Measurements from ENCODE around the gene ZNHIT3.
"Not testable (repeated sequence)": the region's sequence is repeated elsewhere in the genome, so short reads cannot be mapped to it uniquely, and the experiment has no call there.

ZNHIT3 gene

DNA sequence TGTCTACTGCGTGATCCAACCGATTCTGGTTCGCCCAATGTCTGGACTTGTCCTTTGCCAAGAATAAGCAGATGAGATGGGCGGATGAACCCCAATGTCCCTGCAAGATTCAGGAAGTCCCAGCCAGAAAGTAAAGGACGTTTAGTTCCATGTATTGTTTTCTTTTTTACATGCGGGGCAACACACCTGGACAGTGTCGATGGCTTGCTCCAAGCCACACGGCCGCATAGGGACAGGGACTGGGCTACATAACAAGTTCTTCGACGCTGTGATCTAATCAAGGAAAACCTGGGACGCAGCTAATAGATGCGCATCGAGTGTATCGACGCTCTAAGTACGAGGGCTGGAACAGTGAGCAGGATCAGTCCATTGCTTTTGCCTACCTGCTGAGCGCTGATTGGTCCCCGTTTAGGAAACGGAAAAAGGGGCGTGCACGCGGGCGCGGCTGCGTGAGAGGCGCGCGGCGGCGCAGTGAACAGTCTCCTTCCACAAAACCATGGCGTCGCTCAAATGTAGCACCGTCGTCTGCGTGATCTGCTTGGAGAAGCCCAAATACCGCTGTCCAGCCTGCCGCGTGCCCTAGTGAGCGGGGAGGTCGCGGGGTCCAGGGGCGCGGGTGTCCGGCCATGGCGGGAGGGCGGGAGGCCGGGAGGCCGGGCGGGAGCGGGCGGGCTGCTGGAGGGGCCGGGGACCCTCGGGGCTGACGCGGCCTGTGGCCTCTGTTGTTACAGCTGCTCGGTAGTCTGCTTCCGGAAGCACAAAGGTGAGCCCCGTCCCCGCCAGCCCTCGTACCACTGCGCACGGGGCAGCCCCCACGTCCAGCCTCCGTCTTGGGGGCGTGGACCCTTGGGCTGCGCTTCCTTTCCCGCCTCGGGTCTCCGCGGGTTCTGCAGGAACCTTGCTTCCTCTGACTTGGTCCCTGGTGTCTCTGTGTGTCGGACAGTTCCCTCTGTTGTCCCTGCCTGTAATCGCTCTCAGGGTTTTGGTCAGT is at the start of gene ZNHIT3:
Gene ZNHIT3, plus strand, starts transcription at position 478 of the 991 bp plus-strand sequence. Its CDS starts 19 bp downstream, at position 497.
- peak; percentile 77 for DNase-seq

DNA sequence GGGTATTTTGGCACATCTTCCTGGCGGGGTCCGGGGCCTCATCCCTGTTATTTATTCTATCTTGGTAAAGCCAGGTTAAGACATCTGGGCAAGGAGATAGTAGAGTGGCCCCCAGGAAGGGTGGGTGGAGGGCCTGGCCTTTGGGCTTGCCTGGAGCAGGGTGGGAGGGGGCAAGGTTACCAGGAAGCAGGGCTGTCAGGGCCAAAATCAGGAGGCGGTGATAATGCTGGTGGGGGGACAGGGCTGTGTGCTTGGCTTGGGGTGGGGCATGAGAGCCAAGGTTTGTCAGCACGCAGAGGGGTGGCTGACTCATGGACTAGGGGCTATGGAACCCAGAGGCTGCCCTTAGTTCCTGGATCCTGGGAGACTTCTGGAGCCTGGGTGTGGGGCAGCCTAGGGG is 44.7 kb upstream of the ZNHIT3 start:
- DNase-seq: not testable (repeated sequence)

DNA sequence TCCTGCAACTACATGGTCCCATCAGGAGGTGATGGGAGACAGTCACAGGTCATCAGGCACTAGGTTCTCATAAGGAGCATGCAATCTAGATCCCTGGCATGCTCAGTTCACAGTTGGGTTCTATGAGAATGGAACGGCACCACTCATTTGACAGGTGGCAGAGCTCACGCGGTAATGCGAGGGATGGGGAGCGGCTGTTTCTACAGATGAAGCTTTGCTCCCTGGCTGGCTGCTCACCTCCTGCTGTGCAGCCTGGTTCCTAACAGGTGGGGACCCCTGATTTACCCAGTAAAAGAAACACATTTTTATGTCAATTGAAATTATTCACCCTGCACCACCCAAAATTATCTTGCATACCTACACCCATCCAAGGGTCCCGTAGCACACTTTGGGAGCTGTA is 42.7 kb upstream of the ZNHIT3 start:
- no peak for DNase-seq

DNA sequence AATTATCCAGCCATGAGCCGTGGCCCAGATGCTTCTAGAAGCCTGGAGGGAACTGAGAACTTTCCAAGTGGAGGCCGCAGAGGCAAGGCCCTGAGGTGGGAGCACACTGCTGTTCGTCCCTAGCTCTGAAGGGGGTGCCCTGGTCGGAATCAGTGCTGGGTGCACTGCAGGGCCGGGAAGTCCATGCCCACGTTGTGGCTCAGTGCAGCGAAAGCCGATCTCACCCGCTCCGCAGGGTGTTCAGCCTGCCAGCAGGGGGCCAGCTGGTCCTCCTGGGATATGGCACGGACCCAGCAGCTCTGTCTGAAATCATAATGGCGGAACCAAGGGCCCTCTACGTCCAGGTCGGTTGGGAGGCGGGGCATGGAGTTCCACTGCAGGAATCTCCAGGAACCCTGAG is 36.5 kb upstream of the ZNHIT3 start:
- DNase-seq: not testable (repeated sequence)

DNA sequence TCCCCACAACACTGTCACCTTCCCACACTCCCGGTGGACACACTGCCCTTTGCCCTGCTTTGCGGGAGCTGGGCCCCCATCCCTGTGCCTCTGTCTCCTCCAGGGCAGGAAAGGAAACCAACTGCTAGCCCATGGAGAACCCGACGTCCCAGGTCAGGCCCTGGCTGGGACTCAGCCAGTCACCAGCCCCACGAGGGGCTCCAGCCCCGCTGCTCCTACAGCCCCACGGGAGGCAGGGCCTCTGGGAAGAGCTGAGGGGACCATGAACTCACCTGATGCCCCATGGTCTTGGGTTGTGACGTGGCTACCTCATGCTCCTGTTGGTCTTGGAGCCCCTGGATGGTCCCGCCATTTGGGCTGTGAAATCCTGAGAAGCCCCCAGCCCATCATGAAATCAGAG is 33.6 kb upstream of the ZNHIT3 start:
- DNase-seq: not testable (repeated sequence)

DNA sequence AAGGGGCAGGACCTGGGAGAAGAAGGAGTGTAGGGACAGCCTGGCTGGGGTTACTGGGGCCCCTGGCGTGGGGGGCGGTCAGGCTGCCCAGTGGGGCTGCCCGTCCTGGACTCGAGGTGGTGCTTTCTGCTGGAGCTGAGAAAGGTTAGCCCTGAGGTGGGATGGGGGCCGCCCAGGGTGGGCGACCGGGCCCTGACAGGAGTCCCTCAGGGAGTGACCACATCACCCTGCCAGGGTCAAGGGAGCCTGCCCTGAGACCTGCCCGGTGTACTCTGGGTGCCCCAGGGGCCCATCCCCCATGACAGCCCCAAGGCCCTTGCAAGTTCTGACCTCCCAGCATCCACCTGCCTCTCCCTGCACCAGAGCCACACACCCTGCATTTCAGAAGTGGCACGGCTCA is 28.8 kb upstream of the ZNHIT3 start:
- not testable (repeated sequence) for DNase-seq

DNA sequence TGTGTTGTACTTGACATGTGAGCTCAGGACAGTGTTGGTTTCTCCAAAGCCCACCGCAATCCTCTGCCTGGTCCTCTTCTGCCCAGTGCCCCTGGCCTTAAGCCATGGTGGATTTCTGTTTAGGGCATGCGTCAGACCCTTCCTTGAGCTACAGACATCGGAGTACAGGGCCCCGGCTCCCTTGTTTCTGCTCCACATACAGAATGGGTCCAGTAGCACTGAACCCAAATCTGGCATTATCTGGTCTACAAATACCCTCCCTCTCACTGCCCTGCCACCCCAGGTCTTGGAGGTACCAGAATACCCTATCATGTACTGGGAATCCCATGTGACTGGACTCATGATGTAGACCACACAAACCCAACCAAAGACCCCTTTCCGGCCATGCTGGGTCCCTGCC is 27.4 kb upstream of the ZNHIT3 start:
- DNase-seq: no peak

DNA sequence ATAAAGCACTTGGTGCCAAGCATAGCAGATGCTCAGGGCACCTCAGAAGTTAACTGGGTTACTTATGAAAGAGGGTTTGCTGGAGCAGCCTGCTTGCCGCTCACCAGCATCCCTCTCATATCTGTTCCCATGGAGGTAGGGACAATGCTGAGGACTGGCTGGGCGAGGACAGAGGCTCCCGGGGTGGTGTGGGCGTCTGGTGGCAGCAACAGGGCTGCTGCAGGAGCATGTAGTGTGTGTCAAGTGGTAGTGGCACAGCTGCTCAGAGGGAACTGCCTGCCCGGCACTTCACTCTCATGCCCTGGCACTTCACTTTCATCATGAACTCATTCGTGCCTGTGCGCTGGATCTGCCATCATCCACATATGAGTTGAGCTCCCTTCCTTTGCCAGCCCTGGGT is 26.9 kb upstream of the ZNHIT3 start:
- DNase-seq: no peak

DNA sequence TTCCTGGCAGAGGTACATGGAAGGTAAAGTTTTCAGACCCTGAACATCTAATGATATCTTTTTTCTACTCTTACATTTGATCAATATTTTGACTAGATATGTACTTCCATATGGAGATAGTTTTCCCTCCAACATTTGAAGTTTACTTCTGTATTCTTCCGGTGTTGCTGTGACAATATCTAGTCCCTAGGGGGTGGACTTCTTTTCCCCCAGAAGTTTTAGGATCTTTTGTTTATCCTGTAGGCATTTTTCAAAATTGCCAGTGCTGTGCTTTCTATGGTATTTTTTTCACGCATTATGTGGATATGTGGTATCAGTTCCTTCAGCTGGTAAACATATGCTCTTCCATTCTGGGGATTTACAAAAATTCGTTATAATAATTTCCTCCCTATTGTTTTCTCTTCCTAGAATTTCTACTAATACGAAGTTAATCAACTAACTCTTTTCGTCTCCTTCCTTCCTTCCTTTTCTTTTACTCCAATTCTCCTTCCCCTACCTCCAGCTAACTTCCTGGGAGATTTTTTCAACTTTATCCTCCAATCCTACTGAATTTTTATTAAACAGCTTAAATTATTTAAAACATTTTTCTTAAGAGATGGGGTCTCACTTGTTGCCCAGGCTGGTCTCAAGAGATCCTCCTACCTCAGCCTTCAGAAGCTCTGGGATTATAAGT is 26.1 kb upstream of the ZNHIT3 start:
- no peak for DNase-seq

DNA sequence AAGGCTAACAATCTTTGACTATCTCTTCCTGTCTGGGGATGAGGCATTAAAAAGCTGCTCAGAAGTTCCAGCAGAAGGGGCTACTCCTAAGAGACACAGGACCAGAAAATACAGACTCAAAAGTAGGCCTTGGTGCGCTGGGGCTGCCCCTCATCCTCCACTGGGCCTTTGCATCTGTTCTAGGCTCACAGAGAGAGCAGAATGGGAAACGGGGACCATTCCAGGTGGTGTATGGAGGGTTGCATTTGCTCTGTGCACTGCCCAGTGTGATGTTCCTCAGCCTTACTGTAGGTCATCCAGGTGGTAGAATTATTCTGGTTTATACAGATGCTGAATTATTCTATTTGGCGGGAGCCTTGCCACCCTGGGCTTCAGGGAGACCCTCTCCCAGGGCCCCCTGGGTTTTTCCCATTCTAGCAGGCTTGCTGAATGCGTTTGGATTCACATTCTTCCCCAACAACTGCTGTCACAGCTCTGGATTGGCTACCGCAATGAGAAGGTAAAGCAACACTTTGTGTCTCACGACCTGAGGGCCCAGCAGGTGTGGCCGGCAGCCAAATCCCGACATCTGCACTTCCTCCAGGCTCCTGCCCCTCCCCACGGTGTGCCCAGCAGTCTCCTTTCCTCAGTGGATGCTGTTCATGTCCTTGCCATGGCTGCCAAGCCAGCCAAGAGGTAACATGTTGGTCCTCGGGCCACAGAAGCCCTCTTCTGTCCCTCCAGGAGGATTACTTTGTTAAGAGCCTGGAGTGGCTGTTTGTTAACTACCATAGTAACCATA is 25.0 kb upstream of the ZNHIT3 start:
- DNase-seq: no peak

DNA sequence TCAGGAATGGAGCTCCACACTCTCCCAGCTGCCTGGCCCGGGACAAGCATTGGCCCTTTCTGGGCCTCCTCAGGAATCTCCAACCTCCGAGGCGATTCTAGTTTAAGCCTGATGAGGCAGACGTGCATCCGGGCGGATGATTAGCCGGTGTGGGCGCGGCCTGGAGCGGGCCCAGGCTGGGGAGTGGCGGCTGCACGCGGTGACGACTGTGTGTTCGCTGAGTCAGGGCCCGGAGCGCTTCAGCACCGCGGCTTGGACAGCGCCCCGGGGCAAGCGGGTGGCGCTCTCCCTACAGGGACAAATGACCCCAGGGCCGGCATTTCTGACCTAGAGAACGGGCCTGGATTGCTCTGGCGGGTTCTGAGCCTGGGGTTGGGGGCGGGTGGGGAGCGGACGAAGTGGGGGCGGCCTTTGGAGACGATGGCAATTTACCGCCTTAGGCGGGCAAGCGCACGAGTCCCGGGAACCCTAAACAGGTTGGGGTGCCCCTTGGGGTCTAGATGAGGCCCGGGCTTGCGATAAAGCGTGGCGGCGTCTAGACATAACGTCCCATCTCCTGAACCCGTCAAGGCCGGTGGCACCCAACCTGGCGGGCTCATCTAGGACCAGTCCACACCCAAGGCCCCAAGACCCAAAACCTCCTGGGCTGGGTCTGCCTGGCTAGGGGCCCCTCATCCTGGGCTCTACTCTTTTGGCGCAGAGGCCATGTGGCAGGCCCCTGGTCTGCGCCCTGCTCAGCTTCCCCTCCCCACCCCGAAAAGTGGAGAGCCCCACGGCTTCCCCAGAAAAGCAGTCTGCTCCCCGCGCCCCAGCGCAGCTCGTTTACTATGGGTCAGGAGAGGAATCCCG is 22.3 kb upstream of the ZNHIT3 start:
- no peak for DNase-seq

DNA sequence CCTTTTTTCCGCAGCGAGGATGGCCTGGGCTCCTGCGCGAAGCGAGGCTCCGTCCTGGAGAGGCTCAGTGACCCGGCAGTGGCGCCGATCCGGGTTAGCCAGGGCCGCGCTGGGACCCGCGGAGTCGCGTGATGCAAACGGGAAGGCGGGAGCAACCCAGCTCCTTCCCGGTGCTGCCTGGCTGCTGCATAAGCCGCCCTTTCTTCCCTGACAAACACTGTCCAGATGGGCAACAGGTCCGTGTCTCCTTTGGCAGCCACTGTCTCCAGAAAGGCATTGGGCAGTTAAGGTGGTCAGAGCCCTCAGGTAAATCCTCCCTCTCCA is 21.8 kb upstream of the ZNHIT3 start:
- no peak for DNase-seq

DNA sequence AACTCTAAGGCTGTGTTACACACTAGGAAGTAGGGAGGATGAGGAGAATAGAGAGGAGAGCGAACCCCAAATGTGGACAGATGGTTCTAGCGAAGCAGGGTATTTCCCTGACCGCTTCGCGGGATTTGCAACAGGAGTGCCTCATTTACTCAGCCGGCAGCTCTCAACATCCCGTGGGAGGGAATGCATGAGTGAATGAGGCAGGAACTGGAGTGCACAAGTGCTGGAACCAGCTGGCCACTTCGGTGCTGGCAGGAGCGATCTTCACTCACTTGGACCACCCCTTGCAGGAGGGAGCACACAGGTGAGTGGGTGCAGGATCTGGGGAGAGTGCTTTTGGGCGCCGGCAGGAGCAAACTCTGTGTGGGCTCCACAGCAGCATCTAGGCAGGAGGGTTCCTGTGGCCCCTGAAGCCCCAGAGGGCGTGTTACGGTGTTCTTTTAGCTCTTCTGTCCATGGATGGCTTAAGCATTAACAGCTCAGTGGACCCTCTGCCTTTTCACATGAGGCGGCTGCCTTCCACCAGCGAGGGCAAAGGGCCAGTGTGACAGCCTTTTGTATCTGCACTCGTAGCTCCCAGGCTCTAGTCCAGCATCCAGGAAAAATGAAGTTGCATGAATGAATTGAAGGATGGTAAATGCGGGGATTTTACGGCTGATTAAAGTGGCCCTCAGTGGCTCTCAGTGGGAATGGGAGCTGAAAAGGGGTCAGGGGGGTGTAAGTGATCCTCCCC is 17.4 kb upstream of the ZNHIT3 start:
- DNase-seq: no peak

DNA sequence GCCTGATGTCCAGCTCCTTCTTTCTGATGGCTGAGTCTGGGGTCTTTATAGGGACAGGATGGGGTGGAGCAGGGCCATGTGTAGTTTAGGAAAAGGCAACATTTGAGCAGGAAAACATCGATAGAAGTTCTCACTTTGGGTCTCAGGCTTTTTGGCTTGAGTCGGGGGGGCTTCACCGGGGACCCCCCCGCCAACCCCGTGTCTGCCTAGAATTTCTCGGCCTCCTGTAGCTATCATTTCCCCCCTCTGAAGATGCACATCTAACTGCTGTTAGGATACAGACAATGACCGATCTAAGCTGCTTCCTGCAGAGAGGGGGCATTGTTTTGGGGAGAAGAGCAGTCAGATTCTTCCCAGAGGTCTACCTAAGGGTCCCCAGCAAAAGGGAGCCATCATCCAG is 16.7 kb upstream of the ZNHIT3 start:
- DNase-seq: no peak

DNA sequence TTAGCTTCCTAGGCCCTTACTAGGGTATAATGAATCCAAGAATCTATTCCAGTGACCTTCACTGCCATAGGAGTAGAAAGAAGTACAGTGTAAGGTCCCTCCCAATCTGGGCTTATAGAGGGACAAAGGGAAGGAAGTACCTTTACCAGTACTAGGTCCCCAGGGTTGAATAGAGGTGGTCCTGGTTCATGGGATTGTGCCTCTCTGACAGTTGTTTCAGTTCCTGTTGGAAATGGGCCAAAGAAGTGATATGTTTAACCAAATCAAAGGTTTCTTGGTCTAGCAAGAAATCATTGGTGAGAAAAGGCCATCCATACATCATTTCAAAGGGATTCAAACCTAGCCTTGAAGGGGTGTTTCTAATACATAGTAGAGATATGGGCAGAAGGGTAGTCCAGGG is 16.0 kb upstream of the ZNHIT3 start:
- DNase-seq: no peak

DNA sequence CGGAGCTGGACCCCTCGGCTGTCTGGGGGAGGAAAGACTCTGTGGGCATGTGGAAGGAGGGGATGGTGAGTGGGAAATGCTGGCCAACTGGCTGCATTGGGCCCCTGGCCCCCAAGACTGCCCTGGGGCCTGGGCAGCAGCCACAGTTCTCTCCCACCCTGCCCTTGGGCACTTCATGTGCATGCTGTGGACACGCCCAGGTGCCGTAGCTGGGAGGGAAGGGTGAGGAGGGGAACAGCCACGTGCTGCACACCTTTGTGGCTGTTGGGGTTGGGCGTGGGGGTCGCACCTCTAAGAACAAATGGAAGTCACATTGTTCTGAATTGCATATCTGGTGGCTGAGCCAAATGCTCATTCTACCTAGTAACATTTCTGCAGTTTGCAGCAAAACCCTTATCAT is 11.9 kb upstream of the ZNHIT3 start:
- DNase-seq: no peak

DNA sequence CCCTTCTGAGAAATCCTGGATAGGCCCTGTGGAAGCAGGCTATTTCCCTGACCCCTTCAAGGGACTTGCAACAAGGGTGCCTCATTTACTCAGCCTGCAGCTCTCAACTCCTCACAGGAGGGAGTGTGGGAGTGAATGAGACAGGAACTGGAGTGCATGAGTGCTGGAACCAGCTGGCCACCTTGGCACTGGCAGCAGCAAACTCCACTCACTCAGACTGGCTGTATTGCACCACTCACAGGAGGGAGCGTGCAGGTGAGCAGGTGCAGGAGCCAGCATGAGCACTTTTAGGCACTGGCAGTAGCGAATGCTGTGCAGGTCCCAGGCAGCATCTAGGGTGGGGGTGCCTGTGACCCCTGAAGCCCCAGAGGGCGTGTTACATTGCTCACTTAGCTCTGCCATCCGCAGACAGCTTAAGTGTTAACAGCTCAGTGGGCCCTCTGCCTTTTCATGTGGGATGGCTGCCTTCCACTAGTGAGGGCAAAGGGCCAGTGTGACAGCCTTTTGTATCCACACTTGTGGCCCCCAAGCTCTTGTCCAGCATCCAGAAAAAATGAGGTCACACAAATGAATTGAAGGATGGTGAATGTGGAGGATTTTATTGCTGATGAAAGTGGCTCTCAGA is 11.0 kb upstream of the ZNHIT3 start:
- no peak for DNase-seq

DNA sequence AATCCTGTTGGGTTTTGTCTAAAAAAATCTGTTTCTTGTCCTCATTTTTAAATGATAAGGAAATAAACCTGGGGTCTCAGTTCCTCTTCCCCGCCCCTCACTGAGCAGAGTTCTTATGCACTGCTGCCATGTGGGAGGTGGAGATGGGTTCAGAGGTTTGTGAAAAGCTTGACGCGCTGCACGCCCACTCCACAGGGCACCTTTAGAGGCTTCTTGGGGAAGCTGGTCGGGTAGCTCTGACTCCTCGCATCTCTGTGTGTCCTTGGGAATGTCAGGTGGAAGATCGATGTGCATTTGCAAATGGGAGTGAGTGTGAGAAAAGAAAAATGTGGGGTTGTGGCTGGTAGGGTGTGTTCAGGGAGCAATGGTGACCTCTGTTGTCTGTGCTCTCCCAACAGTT is 4.7 kb upstream of the ZNHIT3 start:
- DNase-seq: no peak

DNA sequence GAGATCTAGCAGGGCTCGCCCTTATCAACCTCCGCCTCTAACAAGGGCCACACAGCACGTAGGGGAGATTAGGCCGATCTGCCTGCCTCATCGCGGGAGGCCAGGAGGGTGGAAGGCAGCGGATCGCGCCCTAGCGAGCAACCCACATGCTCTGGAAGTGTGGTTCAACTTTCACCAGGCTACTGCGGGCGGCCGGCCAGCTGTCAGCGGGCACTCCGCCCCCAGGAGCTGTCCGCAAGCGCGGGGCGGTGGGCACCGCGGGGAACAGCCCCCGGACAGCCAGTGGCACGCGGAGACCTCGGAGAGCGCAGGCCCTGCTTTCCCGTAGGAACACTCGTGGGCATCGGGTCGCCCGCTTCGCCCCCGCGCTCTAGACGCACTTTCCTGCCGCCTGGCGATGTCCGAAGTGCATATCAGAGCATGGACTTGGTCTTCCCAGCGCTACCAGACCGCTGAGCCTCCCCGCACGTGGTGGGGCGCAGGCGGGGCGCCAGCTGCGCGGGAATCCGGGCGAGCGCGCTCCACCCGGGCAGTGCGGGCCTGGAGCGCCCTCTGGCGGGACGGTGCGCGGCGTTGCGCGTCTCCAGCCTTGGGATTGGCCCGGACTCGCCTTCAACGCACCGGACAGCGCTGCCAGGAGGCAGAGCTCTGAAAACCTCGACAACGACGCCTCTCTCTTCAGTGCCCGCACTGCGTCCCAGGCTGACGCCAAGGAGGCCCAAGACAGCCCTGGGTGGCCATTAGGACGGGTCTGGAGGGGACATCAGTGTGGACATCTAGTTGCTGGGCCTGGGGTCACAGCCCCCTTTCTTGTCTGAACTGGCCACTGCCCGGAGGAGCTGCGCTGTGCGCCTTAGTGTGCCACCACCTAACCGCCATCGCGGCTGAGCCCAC is 3.6 kb upstream of the ZNHIT3 start:
- peak; percentile 12 for DNase-seq

DNA sequence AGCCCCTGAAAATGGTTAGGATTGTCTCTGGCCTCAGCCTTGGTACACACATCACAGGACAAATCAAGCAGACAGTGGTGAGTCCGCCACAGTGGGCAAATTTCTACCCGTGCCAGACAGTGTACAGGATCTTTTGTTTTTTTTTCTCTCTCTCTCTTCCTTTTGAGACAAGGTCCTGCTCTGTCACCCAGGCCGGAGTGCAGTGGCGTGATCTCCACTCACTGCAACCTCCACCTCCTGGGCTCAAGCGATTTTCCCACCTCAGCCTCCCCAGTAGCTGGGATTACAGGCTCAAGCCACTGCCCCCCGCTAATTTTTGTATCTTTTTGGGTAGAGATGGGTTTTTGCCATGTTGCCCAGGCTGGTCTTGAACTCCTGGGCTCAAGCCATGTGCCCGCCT is 2.5 kb upstream of the ZNHIT3 start:
- DNase-seq: not testable (repeated sequence)

Measured in NCI-H2029 treated with DMSO at 0.1 percent for 48 hours (cell line).